Lung (tissue), 12 donors: Measurements from ENCODE around the gene SEPTIN2. TPM values are rescaled to one million over a fixed set of nuclear protein-coding genes. Genes with fewer than 3 reads are reported as not detected.
A peak's percentile ranks its signal among the peaks of the same experiment; 100 is the strongest.

Experiments used
- ATAC-seq: fragments of 200-7000 bp; cut with Tn5 transposase; one replicate; pipeline ENCODE4 v1.9.1; 2020; ENCODE audit warnings: moderate number of reproducible peaks; ENCODE audit not compliant: insufficient read depth, low FRiP score
- DNase-seq, 3 donors: peaks; one replicate each; pipeline ENCODE4 v3.0.0-alpha.2; 2013 to 2017
- H3K27ac ChIP-seq, 2 donors: one replicate each; pipeline ENCODE4 v1.5.1; 2013; ENCODE audit warnings: mild to moderate bottlenecking in 2 of 2, moderate library complexity in 2 of 2, control low read depth in 1 of 2, inconsistent platforms in 1 of 2, low read depth in 1 of 2, low read length in 1 of 2
- H3K27me3 ChIP-seq, 3 donors: one replicate each; pipeline ENCODE4 v1.5.1; 2013; ENCODE audit warnings: low read length in 2 of 3; ENCODE audit not compliant: control insufficient read depth in 3 of 3, insufficient read depth in 3 of 3
- H3K36me3 ChIP-seq, 4 donors: one replicate each; pipeline ENCODE4 v1.5.1; 2013; ENCODE audit warnings: low read length in 4 of 4, mild to moderate bottlenecking in 1 of 4, moderate library complexity in 1 of 4; ENCODE audit not compliant: control insufficient read depth in 4 of 4, insufficient read depth in 4 of 4
- H3K4me1 ChIP-seq, 5 donors: one replicate each; pipeline ENCODE4 v1.5.1; 2013; ENCODE audit warnings: low read length in 5 of 5, mild to moderate bottlenecking in 2 of 5, moderate library complexity in 1 of 5; ENCODE audit not compliant: control insufficient read depth in 5 of 5, insufficient read depth in 5 of 5
- H3K4me3 ChIP-seq: one replicate; pipeline ENCODE4 v1.5.1; 2013; ENCODE audit warnings: mild to moderate bottlenecking, control low read depth, moderate library complexity
- H3K9ac ChIP-seq, 2 donors: one replicate each; pipeline ENCODE4 v1.5.1; 2013; ENCODE audit warnings: low read length in 2 of 2, control low read depth in 1 of 2; ENCODE audit not compliant: insufficient read depth in 1 of 2
- H3K9me3 ChIP-seq, 4 donors: one replicate each; pipeline ENCODE4 v1.5.1; 2013; ENCODE audit warnings: low read length in 3 of 4, mild to moderate bottlenecking in 1 of 4, moderate library complexity in 1 of 4; ENCODE audit not compliant: control insufficient read depth in 4 of 4, insufficient read depth in 3 of 4
- CTCF ChIP-seq: IDR thresholded peaks from 2 replicates; pipeline ENCODE4 v1.5.1; 2012; ENCODE audit warnings: mild to moderate bottlenecking; ENCODE audit errors: control extremely low read depth, extremely low read depth
- WGBS, 2 donors: extraction: QIAGEN DNeasy Blood & Tissue Kit; methylation state at CpG; one replicate each; pipeline ENCODE4 v1.1.7; 2013; 5-methylcytosine and 5-hydroxymethylcytosine counted together
- polyA plus RNA-seq, 2 donors: library from polyadenylated mRNA; stranded (reverse); fragments of 200-250 nt; gene quantifications; one replicate each; pipeline ENCODE4 v1.2.1, GENCODE V29; 2013
- total RNA-seq, 2 donors: library from RNA; depleted of rRNA in 1 of 2; stranded (reverse); fragments of >200 nt in 1 of 2; gene quantifications; one replicate each; pipeline ENCODE4 v1.2.1, GENCODE V29; 2014 to 2021
- donor health status: control.
- donor health status: control.
- donor health status: Bipolar disorder and iron deficiency.
- donor health status: healthy.
- donor health status: DM: yes; HTN: yes; CAD: no.

SEPTIN2 gene
- total and polyA plus RNA-seq, 4 donors: 114 to 755 (median 257) TPM

DNA sequence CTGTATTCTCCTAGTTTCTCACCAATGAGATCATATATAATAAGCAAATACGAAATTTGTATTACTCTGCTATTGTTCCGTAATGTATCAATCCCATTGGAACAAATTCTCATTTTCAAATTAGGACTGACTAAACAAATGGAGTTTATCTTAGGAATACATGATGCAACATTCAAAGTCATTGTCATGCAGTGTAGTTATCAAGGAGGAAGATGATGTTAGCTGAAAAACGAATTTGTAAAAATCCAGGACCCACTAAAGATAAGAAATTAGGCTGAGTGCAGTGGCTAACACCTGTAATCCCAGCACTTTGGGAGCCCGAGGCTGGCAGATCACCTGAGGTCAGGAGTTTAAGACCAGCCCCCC, 14.9 kb downstream of the SEPTIN2 start:
- Histone ChIP-seq H3K36me3 (peaks cover 3 to 45% (median 28%) of the 10 kb centered on the region in 4 donors), H3K9ac (no peak overlapping the region), H3K27ac (no peak overlapping the region), H3K4me3 (no peak overlapping the region), H3K27me3 (no peaks in the 10 kb centered on the region), H3K4me1 (peaks cover 0 to 2% (median 0%) of the 10 kb centered on the region in 5 donors), H3K9me3 (no peaks in the 10 kb centered on the region)
- ATAC-seq: no peak
- DNase-seq: no peak
- TF ChIP-seq CTCF: no peak
- WGBS, 2 donors: 92 to 95% methylated on average over 4 of the region's 4 CpGs

- Histone ChIP-seq H3K4me1 (peaks cover 0 to 2% (median 0%) of the 10 kb centered on the region in 5 donors), H3K9me3 (no peaks in the 10 kb centered on the region), H3K9ac (no peak overlapping the region), H3K4me3 (no peak overlapping the region), H3K36me3 (peaks cover 14 to 49% (median 28%) of the 10 kb centered on the region in 4 donors), H3K27me3 (no peaks in the 10 kb centered on the region), H3K27ac (no peak overlapping the region)
- ATAC-seq (no peak), DNase-seq (no peak)
- no peak for TF ChIP-seq CTCF
- WGBS, 2 donors: 70 to 79% methylated on average over 2 of the region's 2 CpGs
Observed at GRCh38 chr2:241334813-241335212, 19.1 kb downstream of the SEPTIN2 start.

DNA sequence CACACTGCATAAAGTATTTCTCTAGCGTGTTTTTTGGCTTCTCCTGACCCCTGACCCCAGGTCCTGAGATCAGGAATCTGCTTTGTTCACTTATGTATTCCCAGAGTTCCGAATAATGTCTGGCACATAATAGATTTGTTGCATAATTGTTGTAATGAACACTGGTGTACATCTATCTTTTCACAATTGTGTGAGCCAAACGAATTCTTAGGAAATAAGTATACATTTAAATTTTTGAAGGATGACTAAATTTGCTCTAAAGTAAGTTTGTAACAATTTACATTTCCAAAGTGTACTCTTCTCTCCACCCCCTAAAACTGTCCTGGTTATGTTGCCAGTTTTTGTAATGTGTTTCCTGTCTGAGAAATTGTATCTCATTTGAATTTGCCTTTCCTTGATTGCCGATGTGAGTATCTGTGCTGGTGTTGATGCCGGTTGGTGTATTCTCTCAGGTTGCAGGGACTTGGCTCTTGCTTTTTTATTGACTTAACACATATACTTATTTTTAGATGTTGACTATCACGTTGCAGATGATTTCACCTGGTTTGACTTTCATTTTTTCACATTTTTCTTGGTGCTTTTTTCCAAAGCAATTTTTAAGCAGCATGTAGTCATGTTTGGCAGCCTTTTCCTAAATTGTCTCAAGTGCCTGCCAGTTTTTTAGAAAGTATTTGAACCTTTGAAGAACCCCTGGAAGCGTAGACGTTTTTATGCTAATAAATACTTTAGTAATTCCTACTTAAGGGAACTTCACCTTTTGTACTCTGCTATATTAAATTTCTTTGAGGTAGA, 24.3 kb downstream of the SEPTIN2 start:
- peaks cover 0 to 2% (median 0%) of the 10 kb centered on the region in 5 donors for H3K4me1 ChIP-seq
- peaks cover 29 to 71% (median 51%) of the 10 kb centered on the region in 4 donors for H3K36me3 ChIP-seq
- TF ChIP-seq CTCF: no peak
- no peak for ATAC-seq
- peak overlapping the region in 1 of 2 donors; percentile 4 for H3K9ac ChIP-seq
- no peaks in the 10 kb centered on the region for H3K9me3 ChIP-seq
- H3K27me3 ChIP-seq: no peaks in the 10 kb centered on the region
- no peak overlapping the region for H3K4me3 ChIP-seq
- no peak overlapping the region for H3K27ac ChIP-seq
- no peak for DNase-seq
- 46 to 50% methylated on average over 8 of the region's 8 CpGs for WGBS, 2 donors
